Stomach (tissue), 4 donors: ENCODE results near the gene PM20D2.

ENCODE experiments used
- CTCF ChIP-seq, 7 experiments: fragments of 450-650 bp in 4 of 7; fragments of 200-600 bp in 3 of 7; sonication (generic) in 3 of 7; IDR thresholded peaks; one replicate each; pipeline ENCODE4 v1.5.1; 2016 to 2019; ENCODE audit warnings: antibody characterized with exemption in 7 of 7, control low read depth in 2 of 7, mild to moderate bottlenecking in 1 of 7
- EP300 ChIP-seq: sonication (generic); formaldehyde crosslinking; IDR thresholded peaks from one replicate; pipeline ENCODE4 v1.6.1; 2017; ENCODE audit warnings: antibody characterized with exemption
- POLR2A ChIP-seq, 4 donors: fragments of 450-650 bp; IDR thresholded peaks; one replicate each; pipeline ENCODE4 v1.6.1; 2016; ENCODE audit warnings: antibody characterized with exemption in 4 of 4, control low read depth in 2 of 4, mild to moderate bottlenecking in 1 of 4, moderate library complexity in 1 of 4
- POLR2AphosphoS5 ChIP-seq, 3 donors: sonication (generic); formaldehyde crosslinking; IDR thresholded peaks; one replicate each; pipeline ENCODE4 v1.6.1; 2016; ENCODE audit warnings: antibody characterized with exemption in 3 of 3

- TF ChIP-seq POLR2A (IDR thresholded peaks at IDR 0.05) = no peak
- TF ChIP-seq CTCF (IDR thresholded peaks at IDR 0.05) = no peak
- no peak for TF ChIP-seq POLR2AphosphoS5 (IDR thresholded peaks at IDR 0.05)
- TF ChIP-seq EP300 = no peak
These were observed 66.6 kb downstream of the PM20D2 start for GRCh38 chr6:89212472-89212871.
